GM18867 (cell line): ENCODE results near the gene NMNAT3.
"Not testable (repeated sequence)": the region's sequence is repeated elsewhere in the genome, so short reads cannot be mapped to it uniquely, and the experiment has no call there.

Experiments used
- ATAC-seq: cut with Tn5 transposase; IDR thresholded peaks from one replicate; pipeline ENCODE4 v1.9.1; 2021; ENCODE audit warnings: mild to moderate bottlenecking, moderate library complexity; ENCODE audit not compliant: unreplicated experiment

NMNAT3 gene

DNA sequence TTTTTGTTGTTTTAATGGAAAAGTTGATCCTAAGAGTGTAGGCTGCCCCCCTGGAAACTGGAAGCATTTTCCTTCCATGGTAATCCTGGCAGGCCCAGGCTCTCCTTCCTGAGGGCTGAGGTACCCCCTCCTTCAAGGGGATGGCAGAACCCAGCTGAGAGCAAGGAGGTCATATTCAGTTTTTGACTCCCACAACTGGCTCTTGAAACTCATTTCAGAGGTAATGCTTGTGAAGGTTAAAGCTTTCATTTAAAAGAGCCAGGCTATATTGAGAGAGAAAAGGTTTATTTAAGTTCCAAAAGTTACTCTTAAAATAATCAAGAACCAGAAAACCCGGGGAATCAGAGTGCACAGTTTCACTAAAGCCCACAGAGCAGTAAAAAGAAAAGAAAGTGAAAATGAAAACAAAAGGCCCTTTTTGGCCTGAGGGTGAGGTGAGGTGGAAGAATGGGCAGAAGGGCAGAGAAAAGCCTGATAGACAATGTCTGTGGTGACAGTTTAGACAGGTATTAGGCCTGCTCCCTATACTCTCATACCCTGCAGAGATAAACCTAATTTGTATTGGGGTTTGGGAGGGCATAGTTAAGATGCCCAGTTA lies 91.3 kb downstream of the NMNAT3 start:
- peak; percentile 94 for ATAC-seq

DNA sequence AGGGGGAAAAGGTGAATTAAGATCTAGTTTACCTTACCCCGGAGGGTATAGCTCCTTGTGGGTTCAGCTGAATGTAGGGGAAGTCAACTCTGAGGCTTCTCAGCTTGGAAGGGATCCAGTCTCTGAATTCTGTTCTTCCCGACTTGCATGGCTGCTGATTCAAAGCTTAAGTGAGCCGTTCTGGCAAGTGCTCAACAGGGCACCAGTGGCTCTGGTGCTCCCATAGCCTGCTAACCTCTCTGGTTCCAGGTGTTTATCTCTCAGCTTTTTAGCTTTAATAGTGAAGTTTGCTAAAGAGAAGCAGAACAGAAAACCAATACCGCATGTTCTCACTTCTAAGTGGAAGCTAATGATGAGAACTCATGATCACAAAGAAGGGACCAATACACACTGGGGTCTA lies 92.0 kb downstream of the NMNAT3 start:
- ATAC-seq = peak; percentile 34

DNA sequence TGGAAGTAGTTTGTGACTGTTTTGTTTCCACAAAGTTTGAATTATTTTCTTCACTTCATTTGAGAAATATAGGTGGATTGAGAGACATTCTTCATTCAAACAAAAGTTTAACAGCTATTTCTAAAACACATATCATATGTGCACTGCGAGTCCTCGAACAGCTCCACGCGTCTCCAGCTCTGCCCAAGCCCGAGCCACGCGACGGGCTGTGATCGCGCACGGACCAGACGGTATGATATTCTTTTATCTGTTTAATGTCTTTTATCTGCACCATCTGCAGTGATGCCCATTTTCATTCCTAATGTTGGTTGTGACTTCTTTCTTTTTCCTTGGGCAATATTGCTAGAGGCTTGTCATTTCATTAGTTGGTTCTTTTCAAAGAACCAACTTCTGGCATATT lies 94.1 kb downstream of the NMNAT3 start:
- ATAC-seq = not testable (repeated sequence)

DNA sequence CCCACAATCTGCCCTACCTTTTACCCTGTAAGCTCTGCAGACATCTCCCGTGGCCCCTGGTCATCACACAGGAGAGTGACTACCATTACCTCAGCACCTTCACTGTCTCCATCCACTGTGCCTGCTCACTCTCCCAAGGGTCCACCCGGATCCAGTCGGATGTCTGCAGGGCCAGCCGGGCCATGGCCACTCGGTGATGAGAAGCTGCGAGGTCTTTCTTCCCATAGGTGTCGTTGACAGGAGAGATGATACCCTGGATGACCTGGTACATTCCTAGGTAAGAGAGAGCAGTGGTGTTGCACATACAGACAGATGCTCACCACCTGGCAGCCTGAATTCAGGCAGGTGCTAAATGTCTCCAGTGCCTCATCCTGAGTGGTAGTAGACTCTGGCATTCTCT lies 99.0 kb downstream of the NMNAT3 start:
- ATAC-seq = no peak

DNA sequence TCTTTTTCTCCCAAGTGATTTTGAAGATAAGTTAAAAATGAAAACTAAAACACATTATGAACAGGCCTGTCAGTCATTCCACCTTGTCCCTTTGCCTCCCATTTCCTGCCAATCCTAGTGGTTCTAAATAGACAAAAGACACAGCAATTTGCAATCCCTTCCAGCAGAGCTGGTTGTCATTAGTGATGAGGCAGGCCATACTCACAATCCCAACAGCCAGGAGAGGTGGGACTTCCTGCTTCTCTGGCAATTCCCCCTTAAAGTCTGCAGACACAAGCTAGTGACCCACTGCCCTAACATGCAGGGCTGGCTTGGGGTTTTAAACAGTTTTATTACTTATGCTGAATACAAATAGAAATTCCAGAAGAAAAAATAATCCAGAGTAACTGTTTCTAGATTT lies 99.9 kb downstream of the NMNAT3 start:
- no peak for ATAC-seq

DNA sequence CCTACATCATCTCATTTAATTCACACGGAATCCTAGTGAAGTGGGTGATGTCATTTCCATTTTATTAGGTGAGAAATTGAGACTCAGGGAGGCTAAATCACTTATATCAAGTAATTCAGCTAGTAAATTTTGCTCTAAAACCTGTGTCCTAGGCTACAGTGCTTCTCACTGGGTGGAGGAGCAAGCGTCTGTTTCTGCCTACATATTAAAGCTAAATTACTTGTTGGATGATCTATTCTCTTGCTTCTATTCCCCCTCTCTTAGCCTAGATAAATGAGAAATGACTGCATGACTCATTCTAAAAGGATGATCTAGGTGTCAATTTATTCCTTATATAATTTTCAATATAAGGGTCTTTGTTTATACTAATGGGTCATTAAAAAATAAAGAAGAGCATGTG lies 100.4 kb downstream of the NMNAT3 start:
- no peak for ATAC-seq

DNA sequence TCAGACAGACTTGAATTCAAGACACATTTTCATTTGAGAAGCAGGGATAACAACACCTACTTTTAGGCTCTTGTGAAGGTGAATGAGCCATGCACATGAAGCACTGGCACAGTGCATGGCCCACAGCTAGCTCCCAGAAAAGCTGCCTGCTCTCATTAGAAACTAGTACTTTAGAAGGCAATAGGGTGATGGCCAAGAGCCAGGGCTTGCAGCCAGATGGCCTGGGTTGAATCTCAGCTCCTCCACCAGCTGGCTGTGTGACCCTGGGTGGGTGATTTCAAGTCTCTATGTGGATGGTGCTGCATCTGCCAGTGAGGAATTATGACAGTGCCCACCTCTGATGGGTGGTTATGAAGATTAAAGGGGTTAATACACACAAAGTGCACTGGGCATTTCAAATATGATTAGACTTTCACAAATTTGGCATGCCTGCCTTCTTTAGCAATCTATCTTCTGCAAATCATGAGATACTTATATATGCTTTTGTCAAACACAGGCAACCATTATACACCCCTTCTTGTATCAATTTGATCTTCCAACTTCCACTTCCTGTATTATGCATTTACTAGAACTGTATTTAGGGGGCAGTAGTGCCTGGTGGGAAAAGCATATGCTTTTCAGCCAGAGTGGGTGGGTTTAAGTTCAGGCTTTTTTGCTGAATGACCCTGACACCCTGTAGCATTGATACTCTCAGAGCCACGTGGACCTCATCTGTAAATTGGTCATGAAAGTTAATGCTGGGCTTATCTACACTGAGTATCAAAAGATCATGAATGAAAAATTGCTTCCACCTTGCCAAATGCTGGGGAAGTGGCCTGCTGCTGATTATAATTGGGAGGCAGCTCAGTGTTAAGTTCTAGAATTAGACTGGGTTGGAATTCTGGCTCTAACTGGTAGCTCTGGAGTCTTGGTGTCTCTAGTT lies 103.5 kb downstream of the NMNAT3 start:
- no peak for ATAC-seq

DNA sequence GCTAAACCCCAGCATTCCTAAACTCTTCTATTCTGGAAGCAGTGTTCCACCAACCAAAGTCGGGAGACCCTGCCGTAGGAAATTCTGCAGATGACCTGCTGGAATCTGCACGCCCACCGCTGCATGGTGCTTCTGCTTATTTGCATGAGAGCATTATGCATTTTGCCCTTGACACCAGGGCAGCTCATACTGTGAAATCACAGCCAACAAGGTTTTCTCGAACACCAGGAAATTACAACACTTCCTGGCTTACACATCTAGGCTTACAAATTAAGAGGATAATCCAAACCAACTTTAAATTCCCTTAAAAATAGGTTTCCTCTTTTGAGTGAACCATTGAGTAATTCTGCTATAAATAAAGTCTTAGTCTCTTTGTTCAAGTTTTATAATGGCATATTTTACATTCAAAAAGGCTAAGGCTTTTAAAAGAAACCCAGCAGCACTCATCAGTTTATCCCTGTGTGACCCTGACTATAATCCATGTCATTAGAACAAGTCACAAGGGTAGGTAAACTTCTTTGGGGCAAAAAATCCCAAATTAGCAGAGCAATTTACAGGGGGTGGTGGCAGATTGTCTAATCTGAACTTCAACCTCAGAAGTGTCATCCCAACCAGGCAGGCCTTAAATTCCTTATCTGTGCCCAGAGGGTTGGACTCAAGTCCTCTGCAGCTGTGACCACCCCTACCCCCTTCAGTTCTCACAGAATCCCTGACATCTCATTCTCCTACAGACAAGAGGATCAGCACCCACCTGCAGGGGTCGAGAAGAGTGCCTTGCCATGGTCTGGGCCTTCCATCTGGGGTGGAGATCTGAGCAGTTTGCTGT lies 104.7 kb downstream of the NMNAT3 start:
- no peak for ATAC-seq

DNA sequence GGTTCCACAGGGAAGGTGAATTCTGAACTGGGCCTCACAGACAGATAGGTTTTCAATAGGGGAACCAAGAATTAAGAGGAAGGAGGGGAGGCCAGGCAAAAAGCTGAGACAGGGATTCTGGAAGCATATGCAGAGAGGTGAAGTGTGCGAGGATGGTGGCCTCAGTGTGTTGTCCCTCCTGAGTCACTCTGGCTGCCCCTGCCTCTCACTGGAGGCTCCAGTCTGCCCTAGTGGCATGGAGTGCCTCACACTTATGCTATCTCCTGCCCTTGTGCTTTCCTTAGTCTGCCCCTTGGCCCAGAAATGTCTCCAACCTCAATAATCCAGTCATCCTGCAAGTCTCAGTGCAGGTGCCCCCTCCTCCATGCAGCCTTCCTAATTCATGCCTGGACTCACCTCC lies 106.1 kb downstream of the NMNAT3 start:
- no peak for ATAC-seq

DNA sequence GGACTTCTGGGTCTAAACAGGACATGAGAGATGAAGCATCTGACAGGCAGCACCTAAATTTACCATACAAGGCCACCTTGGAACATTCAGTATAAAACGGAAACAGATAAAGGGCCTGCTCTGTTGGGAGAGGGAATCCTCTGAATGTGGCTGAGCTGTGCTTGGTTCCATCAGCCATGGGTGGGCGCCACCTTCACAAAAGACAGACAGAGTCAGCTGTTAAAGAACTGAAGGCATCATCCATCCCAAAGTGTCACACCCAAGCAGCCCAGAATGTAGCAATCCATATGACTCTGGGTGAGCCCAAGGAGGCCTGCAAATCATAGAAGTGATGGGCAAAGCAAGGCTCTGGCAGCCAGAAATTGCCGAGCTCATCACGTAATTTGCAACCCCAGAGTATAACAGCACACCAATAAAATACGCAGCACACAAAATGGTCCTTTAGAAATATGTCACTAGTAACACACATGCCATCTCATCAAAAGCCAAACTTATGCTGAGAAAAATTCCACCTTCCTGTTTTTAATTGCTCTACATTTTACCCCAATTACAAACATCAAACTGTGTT lies 113.4 kb downstream of the NMNAT3 start:
- no peak for ATAC-seq

DNA sequence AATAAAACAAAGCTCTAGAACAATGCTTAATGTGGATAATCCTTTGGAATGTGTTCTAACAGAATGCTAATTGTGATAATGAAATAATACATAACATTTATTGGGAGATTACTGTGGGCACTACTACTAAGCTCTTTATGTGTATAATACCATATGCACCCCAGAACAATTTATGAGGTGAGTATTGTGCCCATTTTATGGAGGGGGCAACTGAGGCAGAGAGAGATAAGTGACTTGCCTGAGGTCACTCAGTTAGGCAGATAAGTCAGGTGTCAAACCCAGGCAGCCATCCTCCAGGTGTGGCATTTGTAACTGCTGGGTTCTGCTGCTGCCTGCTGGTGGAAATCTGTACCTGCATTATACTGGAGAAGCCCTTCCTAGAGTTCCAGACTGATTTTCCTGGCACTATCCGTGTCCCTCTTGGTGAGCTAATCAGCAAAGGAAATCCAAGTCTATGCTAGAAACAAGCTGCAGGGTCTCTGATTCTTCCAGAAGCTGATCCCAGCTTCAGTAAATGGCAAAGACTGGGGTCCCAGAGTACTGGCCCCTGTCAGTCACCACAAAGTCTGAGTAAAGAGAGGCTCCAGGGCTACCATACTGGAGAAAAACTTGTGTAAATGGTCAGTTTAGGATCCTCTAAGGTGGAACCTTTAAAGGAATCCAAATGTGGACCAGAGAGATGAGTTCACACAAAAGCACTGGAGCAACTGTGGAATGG lies 115.7 kb downstream of the NMNAT3 start:
- ATAC-seq = peak; percentile 76

DNA sequence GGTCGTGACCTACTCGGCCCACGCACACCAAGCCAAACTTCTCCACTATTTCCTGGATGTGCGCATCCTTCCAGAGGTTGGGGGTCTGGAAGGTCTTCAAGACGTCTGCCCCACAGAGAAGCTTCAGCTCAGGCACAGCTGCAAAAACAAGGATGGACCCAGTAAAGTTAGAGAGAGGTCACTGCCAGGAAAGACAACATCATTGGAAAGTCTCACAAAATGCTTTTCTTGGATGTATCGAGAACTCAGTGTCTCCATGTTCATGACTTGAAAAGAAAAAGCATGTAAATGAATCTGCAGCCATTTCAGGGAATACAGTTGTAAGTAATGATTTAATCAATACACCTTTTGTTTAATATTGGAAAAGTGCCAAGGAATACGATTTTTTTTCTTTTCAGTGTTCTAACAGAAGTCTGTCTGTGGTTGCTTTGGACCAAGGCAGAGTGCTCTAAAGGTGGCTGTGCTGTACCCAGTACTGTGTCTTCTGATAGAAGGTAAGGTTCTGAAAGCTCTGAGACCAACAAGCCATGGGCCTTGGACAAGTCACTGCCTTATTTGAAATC lies 116.4 kb downstream of the NMNAT3 start:
- no peak for ATAC-seq

DNA sequence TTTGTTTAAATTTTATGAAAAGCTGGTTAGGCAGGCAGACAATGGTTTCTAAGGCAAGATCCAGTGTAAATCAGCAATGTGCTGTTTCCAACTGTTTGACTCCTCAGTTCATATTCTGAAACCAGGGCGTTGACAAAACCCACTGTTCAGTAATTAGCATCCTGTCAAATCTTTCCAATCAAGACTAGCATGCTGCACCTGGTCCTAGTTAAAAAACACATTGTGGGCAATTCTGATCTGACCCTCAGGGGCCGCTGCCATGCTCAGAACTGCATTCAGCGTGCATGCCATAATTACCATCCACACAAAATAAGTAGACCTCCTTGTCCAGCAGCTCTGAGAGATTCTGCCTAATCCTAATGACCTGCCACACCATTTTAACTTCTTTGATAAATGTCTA lies 117.4 kb downstream of the NMNAT3 start:
- ATAC-seq = no peak

DNA sequence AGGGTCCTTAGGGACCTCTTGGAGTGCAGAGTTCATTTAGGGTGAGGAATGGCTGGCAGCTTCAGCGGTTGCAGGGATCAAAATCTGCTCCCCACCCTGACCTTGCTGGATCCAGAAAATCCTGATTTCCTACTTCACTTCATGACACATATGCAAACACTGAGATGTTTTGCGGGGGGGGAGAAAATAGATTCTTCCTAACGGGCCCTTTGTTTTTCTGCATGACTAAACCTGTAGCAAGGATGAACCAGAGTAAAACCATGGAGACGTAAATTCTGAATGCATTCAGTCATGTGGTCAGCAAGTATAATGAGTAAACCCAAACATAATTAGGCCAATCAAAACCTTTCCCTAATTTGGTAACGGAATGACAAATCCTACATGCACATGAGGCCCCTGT lies 118.2 kb downstream of the NMNAT3 start:
- no peak for ATAC-seq

DNA sequence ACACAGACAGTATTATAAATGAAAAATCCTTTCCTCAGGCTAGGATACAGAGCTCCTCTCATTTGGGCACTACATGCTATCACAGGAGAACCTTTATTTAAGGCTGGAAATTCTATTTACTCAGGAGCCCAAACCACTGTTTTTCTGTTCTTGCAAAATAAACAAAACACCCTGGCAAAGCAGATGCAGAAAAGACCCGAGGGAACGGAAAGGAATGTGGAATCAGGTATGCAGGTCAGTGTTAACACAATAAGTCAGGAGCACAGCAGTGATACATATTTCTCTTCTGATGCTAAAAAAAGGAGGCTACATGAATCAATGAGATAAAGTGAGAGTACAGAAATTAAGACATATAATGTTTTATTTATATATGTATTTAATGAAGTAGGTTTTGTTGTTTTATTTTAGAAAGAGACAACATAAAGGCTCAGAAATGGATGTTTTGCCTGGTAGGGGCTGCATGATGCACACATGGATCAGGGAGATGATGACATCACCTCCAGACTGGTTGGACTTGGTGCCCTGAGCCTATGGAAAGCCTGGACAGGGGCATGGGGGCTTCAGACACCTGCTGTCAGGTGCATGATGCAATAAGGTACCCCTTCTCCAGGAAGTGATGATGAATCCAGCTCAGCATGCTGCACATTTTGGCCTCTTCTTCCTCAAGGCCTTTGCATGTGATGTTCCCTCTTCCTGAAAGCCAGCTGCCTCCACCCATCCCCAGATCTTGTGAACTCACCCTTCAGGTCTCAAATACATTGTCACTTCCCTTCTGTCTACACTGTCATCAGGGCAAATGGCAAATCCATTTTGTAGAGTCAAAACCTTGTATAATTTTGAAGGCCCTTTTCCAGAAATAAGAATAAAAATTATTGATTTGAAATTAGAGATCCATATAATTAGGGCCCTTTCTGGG lies 119.2 kb downstream of the NMNAT3 start:
- no peak for ATAC-seq

DNA sequence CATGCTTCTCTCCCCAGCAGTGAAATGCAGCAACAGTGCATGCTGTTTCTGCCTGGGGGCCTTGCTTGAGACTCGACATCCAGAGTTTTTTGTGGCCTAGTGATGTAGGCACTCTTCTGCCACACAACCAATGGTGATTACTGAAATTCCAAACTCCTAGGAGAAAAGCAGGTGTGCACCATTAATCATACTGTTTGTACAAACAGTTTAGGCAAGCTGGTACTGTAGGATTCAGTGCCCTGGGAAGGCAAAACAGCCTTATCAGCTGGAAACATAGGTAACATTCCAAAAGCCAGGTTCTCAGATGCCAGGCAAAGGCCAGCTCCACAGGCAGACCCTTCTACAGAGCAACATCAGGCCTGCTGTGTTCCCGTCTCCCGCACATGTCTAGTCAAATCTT lies 120.7 kb downstream of the NMNAT3 start:
- no peak for ATAC-seq

DNA sequence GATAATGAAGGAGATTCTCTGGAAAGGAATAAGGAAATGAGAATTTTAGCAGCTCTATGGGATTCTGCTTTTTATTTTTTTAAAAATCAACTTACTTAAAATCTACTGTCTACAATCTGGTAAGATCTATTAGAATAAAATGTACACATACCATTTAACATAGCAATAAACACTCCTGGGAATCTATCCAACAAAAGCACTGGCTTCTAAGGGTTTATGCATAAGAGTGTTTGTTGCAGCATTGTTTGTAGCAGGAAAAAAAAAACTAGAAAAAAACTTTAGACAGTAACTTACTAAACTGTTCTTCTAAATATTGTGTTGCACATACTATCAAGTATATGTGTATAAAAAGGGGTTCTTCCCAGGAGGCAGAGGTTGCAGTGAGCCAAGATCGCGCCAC lies 122.5 kb downstream of the NMNAT3 start:
- ATAC-seq = no peak

DNA sequence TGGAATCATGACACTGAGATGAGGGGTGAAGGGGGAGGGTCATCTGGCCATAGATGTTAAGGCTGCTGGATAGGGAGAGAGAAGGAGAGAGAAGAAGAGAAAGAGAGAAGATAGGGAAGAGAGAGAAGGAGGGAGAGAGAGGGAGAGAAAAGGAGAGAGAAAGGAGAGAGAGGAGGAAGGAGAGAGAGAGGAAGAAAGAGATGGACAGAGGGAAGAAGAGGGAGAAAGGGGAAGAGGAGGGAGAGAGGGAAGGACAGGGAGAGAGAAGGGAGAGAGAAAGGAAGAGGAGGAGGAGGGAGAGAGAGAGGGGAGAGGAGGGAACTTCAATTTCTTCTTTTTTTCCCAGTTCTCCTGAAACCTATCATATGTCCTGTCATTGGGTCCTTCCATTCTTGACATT lies 123.1 kb downstream of the NMNAT3 start:
- ATAC-seq = no peak

DNA sequence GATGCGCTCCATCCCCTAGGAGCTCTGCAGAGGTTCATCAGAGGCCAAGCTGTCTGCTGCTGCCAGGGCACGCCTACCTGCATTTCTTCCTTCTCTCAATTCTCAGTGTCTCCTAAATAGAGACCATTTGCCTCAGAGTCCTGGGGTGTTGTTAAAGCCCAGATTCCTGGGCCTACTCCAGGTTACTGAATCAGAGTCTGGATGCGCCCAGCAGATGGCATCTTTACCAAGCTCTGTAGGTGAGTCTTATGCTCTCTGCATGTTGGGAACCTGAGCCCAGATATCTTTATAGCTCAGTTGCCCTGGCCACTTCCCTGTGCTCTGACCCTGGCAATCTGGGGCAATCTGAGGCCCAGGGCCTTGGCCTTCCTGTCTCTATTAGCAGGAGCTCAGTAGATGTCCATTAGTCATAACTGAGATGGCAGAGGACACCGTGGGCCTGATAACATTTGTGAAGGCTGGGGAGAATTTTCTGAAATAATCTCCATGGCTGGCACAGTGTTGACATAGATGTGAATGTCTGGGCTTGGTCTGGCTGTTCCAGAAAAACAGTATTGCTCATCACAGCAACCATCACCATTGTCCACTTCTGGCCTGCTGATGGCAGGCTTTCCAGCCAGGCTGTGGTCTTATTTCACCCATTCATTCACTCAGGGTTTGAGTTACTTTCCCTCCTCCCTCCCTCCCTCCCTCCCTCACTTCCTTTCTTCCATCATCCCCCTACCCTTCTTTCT lies 125.0 kb downstream of the NMNAT3 start:
- ATAC-seq = no peak
